WI38 (cell line): Measurements from ENCODE around the gene ADIPOR1.

Experiments used
- H3K4me3 ChIP-seq: 2 replicates; pipeline ENCODE4 v1.5.1; 2011; ENCODE audit warnings: low read depth, mild to moderate bottlenecking, control low read depth, low read length
- CTCF ChIP-seq: IDR thresholded peaks from 2 replicates; pipeline ENCODE4 v1.5.1; 2012; ENCODE audit warnings: low read depth, mild to moderate bottlenecking, control low read depth, low read length

The ADIPOR1 gene

GRCh38 chr1:202968351-202968750, 10.2 kb upstream of the ADIPOR1 start:
- no peak for TF ChIP-seq CTCF
- H3K4me3 ChIP-seq, result no peak overlapping the region

DNA sequence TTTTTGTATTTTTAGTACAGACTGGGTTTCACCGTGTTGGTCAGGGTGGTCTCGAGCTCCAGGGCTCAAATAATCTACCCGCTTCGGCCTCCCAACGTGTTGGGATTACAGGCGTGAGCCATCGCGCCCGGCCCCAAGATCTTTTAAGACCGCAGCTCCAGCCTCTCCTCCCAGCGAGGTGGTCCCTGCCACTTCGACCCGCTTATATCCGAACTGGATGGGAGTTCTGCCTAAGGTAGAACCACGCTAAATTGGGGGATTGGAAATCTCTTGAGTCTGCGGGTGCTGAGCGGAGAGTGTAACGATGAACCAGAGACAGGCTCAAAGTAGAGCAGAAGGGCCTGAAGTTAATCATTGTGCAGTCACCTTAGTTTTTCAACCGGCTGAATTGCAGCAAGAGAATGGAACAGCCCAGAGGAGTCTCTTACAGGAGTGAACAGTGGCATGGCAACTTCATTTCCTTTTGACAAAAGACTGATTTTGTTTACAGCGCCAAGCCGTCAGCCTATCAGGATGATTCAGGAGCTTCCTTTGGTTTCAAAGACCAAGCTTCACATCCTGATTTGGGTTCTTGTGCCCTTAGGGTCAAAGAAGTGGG, 9.7 kb upstream of the ADIPOR1 start:
- H3K4me3 ChIP-seq, result peak overlapping the region; percentile 96
- no peak for TF ChIP-seq CTCF

- peak overlapping the region; percentile 96 for H3K4me3 ChIP-seq
- no peak for TF ChIP-seq CTCF
These were observed 8.1 kb upstream of the ADIPOR1 start for GRCh38 chr1:202966006-202966898.

DNA sequence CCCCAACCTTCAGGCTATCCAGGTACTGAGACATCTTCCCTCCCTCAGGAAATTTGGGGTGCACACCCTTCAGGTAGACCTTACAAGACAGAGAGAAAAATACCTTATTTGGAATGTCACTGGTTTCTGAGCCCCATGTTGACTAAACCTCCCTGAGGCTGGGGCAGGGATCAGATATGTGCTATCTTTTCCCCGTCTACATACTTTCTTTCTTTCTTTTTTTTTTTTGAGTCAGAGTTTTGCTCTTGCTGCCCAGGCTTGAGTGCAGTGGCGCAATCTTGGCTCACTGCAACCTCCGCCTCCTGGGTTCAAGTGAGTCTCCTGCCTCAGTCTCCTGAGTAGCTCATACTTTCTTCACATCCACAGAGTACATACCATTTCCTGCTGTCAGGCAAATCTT, 7.3 kb upstream of the ADIPOR1 start:
- no peak for TF ChIP-seq CTCF

DNA sequence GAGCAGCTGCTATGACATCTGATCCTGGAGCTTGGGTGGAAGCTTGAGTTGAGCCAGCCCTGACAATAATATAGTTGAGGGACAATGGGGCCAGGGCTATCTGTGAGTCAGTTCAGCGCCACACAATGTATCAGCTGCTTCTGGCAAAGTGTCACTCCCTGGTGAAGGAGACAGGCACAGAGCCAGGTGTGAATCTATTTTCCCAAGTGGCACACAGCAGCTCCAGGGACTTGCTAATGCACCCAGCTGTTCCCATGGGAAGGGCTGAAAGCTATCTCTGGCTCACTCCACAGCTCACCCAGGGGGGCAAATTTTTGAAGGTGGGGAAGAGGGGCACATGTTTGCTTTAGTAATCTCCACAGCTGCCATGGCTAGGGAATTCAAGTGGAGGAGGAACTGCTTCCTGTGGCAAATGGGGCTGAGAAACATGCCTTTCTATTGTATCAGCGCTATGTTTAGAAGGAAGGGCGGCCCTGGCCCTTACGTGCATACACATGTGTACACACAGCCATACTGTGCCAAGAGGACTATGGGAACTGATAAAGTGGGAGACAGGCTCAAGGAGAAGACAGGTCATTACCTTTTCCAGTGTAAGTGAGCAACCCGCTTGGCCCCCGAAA, 6.8 kb upstream of the ADIPOR1 start:
- no peak for TF ChIP-seq CTCF
- no peak overlapping the region for H3K4me3 ChIP-seq

More for the DNA sequence above, 7.3 kb upstream of the ADIPOR1 start:
- no peak overlapping the region for H3K4me3 ChIP-seq

- no peak for TF ChIP-seq CTCF
- no peak overlapping the region for H3K4me3 ChIP-seq
These were observed 3.2 kb upstream of the ADIPOR1 start for GRCh38 chr1:202961220-202961880.
